ENCODE measurements around the gene ZMIZ1.

Gene ZMIZ1

GRCh38 chr10:79125092-79125491 is 56.3 kb downstream of the ZMIZ1 start:
- DNase-seq = no peak

GRCh38 chr10:79126351-79127080 is 57.8 kb downstream of the ZMIZ1 start:
- DNase-seq = no peak

- peak; percentile 40 for DNase-seq
These were observed 58.6 kb downstream of the ZMIZ1 start for GRCh38 chr10:79127151-79127961.

GRCh38 chr10:79128241-79128922 is 59.6 kb downstream of the ZMIZ1 start:
- no peak for DNase-seq

- no peak for DNase-seq
These were observed 60.1 kb downstream of the ZMIZ1 start for GRCh38 chr10:79128923-79129305.

GRCh38 chr10:79129361-79129997 is 60.7 kb downstream of the ZMIZ1 start:
- DNase-seq = no peak

- no peak for DNase-seq
These were observed 61.5 kb downstream of the ZMIZ1 start for GRCh38 chr10:79130255-79130654.

GRCh38 chr10:79130846-79131245 is 62.1 kb downstream of the ZMIZ1 start:
- DNase-seq = no peak

- DNase-seq = no peak
These were observed 63.3 kb downstream of the ZMIZ1 start for GRCh38 chr10:79131836-79132631.

GRCh38 chr10:79132681-79133381 is 64.1 kb downstream of the ZMIZ1 start:
- no peak for DNase-seq

- DNase-seq = no peak
These were observed 64.7 kb downstream of the ZMIZ1 start for GRCh38 chr10:79133416-79133815.

- DNase-seq = no peak
These were observed 67.0 kb downstream of the ZMIZ1 start for GRCh38 chr10:79135790-79136189.

- no peak for DNase-seq
These were observed 67.7 kb downstream of the ZMIZ1 start for GRCh38 chr10:79136236-79137005.

- DNase-seq = no peak
These were observed 68.6 kb downstream of the ZMIZ1 start for GRCh38 chr10:79137300-79137756.

GRCh38 chr10:79137826-79138225 is 69.1 kb downstream of the ZMIZ1 start:
- peak; percentile 50 for DNase-seq

- DNase-seq = no peak
These were observed 69.8 kb downstream of the ZMIZ1 start for GRCh38 chr10:79138449-79139123.

GRCh38 chr10:79139124-79139835 is 70.5 kb downstream of the ZMIZ1 start:
- DNase-seq = no peak

- DNase-seq = no peak
These were observed 71.5 kb downstream of the ZMIZ1 start for GRCh38 chr10:79140085-79140793.

GRCh38 chr10:79140855-79141254 is 72.1 kb downstream of the ZMIZ1 start:
- DNase-seq = no peak
